A673 (cell line): Measurements from ENCODE around the gene PRSS53.

ENCODE experiments used
- CTCF ChIP-seq: fragments of 300-800, 200-600 bp; sonication (generic); conservative IDR thresholded peaks from 2 replicates; pipeline ENCODE4 v1.5.1; 2017; ENCODE audit warnings: low read depth, mild to moderate bottlenecking, antibody characterized with exemption, low read length, moderate library complexity, mixed read lengths
- EZH2 ChIP-seq: fragments of 200-600 bp; sonication (generic); IDR thresholded peaks from 2 replicates; pipeline ENCODE4 v1.6.1; 2017; ENCODE audit warnings: borderline replicate concordance, low read depth, mild to moderate bottlenecking, mixed read lengths, antibody characterized with exemption, low read length; ENCODE audit not compliant: poor library complexity, severe bottlenecking

DNA sequence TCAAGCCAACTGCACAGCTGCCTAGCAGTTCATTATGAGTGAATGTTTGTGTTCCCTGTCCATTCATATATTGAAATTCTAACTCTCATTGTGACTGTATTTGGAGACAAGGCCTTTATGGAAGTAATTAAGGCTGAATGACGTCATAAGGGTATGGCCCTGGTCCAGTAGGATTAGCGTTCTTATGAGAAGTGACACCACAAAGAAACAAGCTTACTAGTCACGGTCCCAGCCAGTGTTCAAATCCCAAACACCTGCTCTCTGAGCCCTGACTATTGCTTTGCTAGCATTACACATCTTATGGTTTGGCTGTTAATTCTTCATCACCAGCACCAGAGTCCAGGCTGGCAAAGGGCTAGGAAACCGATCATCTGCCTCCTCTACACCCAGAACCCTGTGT, 16.9 kb downstream of the PRSS53 start:
- TF ChIP-seq CTCF (no peak), EZH2 (no peak)
